Mesenchymal stem cell (in vitro differentiated cells and primary cell): ENCODE data around the gene RIC1.

Experiments used
- DNase-seq: peaks from one replicate; pipeline ENCODE4 v3.0.0-alpha.2; 2013
- H2AFZ ChIP-seq: one replicate; pipeline ENCODE4 v1.6.1; 2013; ENCODE audit warnings: low read depth, mild to moderate bottlenecking, control low read depth, inconsistent platforms, low read length, moderate library complexity
- H2AK5ac ChIP-seq: 2 replicates; pipeline ENCODE4 v1.6.1; 2013; ENCODE audit warnings: low read length, moderate library complexity, mild to moderate bottlenecking, inconsistent platforms; ENCODE audit not compliant: severe bottlenecking
- H2BK120ac ChIP-seq: one replicate; pipeline ENCODE4 v1.6.1; 2013; ENCODE audit warnings: low read depth, mild to moderate bottlenecking, inconsistent platforms, low read length, moderate library complexity
- H2BK12ac ChIP-seq, 2 experiments: one replicate each; pipeline ENCODE4 v1.6.1; 2013; ENCODE audit warnings: inconsistent platforms in 2 of 2, low read length in 2 of 2, mild to moderate bottlenecking in 2 of 2, moderate library complexity in 2 of 2, control low read depth in 1 of 2
- H2BK15ac ChIP-seq: one replicate; pipeline ENCODE4 v1.6.1; 2013; ENCODE audit warnings: mild to moderate bottlenecking, low read depth, inconsistent platforms; ENCODE audit not compliant: poor library complexity, severe bottlenecking
- H2BK5ac ChIP-seq: 2 replicates; pipeline ENCODE4 v1.6.1; 2013; ENCODE audit warnings: low read depth, mild to moderate bottlenecking, low read length, control low read depth, inconsistent platforms; ENCODE audit not compliant: poor library complexity, severe bottlenecking
- H3K14ac ChIP-seq, 2 experiments: one replicate each; pipeline ENCODE4 v1.6.1; 2013; ENCODE audit warnings: inconsistent platforms in 2 of 2, low read length in 2 of 2, control low read depth in 1 of 2, mild to moderate bottlenecking in 1 of 2, moderate library complexity in 1 of 2
- H3K18ac ChIP-seq, 2 experiments: one replicate each; pipeline ENCODE4 v1.6.1; 2013; ENCODE audit warnings: inconsistent platforms in 2 of 2, low read length in 2 of 2, control low read depth in 1 of 2, low read depth in 1 of 2, mild to moderate bottlenecking in 1 of 2
- H3K23ac ChIP-seq, 2 experiments: one replicate each; pipeline ENCODE4 v1.6.1; 2013; ENCODE audit warnings: inconsistent platforms in 2 of 2, low read length in 2 of 2, mild to moderate bottlenecking in 2 of 2, moderate library complexity in 2 of 2, control low read depth in 1 of 2
- H3K27ac ChIP-seq: 2 replicates; pipeline ENCODE4 v1.5.1; 2013; ENCODE audit warnings: mild to moderate bottlenecking, moderate library complexity, low read length, control low read depth, inconsistent platforms; ENCODE audit not compliant: poor library complexity, severe bottlenecking
- H3K27me3 ChIP-seq, 2 experiments: 2 replicates each; pipeline versions ENCODE4 v1.6.1 to v1.7.0; 2013; ENCODE audit warnings: low read length in 2 of 2, mild to moderate bottlenecking in 2 of 2, moderate library complexity in 2 of 2, control low read depth in 1 of 2, inconsistent platforms in 1 of 2; ENCODE audit not compliant: control insufficient read depth in 1 of 2, insufficient read depth in 1 of 2
- H3K36me3 ChIP-seq, 2 experiments: 2 replicates each; pipeline versions ENCODE4 v1.6.1 to v1.7.0; 2013; ENCODE audit warnings: low read length in 2 of 2, control low read depth in 1 of 2, inconsistent platforms in 1 of 2, low read depth in 1 of 2, mild to moderate bottlenecking in 1 of 2; ENCODE audit not compliant: insufficient read depth in 2 of 2, control insufficient read depth in 1 of 2
- H3K4ac ChIP-seq, 2 experiments: one replicate each; pipeline ENCODE4 v1.6.1; 2013; ENCODE audit warnings: inconsistent platforms in 2 of 2, low read length in 2 of 2, mild to moderate bottlenecking in 2 of 2, moderate library complexity in 2 of 2, control low read depth in 1 of 2, low read depth in 1 of 2
- H3K4me1 ChIP-seq: 2 replicates; pipeline ENCODE4 v1.6.1; 2013; ENCODE audit warnings: low read depth, low read length, control low read depth; ENCODE audit not compliant: control insufficient read depth, insufficient read depth
- H3K4me2 ChIP-seq: 2 replicates; pipeline ENCODE4 v1.6.1; 2013; ENCODE audit warnings: low read length, mild to moderate bottlenecking, inconsistent platforms; ENCODE audit not compliant: poor library complexity, severe bottlenecking
- H3K4me3 ChIP-seq, 2 experiments: 2 replicates each; pipeline versions ENCODE4 v1.5.1 to v1.7.0; 2013; ENCODE audit warnings: low read length in 2 of 2, mild to moderate bottlenecking in 2 of 2, control low read depth in 1 of 2, low read depth in 1 of 2; ENCODE audit not compliant: insufficient read depth in 1 of 2
- H3K79me1 ChIP-seq: replicated peaks from 2 replicates; pipeline ENCODE4 v1.6.1; 2013; ENCODE audit warnings: mild to moderate bottlenecking, control low read depth, low read length, inconsistent platforms; ENCODE audit not compliant: poor library complexity, severe bottlenecking
- H3K9ac ChIP-seq: 2 replicates; pipeline ENCODE4 v1.7.0; 2013; ENCODE audit warnings: mild to moderate bottlenecking, low read length, moderate library complexity
- H3K9me3 ChIP-seq: 2 replicates; pipeline ENCODE4 v1.7.0; 2013; ENCODE audit warnings: mild to moderate bottlenecking, low read length; ENCODE audit not compliant: control insufficient read depth
- H4K8ac ChIP-seq: one replicate; pipeline ENCODE4 v1.6.1; 2013; ENCODE audit warnings: inconsistent platforms, mild to moderate bottlenecking, low read length, moderate library complexity
- H4K91ac ChIP-seq: one replicate; pipeline ENCODE4 v1.6.1; 2013; ENCODE audit warnings: mild to moderate bottlenecking, low read length, inconsistent platforms
- WGBS: methylation state at CpG from one replicate; pipeline ENCODE4 v1.1.7; 2013; ENCODE audit warnings: mixed read lengths; 5-methylcytosine and 5-hydroxymethylcytosine counted together

Gene RIC1

GRCh38 chr9:5793812-5794211 lies 164.9 kb downstream of the RIC1 start:
- H3K4ac ChIP-seq: no peak overlapping the region
- H3K27ac ChIP-seq: no peak overlapping the region
- 92% methylated on average over 1 of the region's 1 CpG for WGBS
- H3K9ac ChIP-seq: no peak overlapping the region
- no peaks in the 10 kb centered on the region for H3K4me1 ChIP-seq
- H3K4me3 ChIP-seq: no peak overlapping the region
- H3K18ac ChIP-seq: no peak overlapping the region
- no peak overlapping the region for H3K14ac ChIP-seq
- no peak overlapping the region for H2BK5ac ChIP-seq
- H3K27me3 ChIP-seq: no peaks in the 10 kb centered on the region
- peaks cover 0 to 4% of the 10 kb centered on the region in 2 experiments for H3K36me3 ChIP-seq
- H2BK120ac ChIP-seq: no peak overlapping the region
- no peak overlapping the region for H2BK12ac ChIP-seq
- peaks cover 7% of the 10 kb centered on the region for H3K79me1 ChIP-seq
- no peak overlapping the region for H4K8ac ChIP-seq
- H4K91ac ChIP-seq: no peak overlapping the region
- no peak overlapping the region for H2BK15ac ChIP-seq
- DNase-seq: no peak
- no peak overlapping the region for H2AFZ ChIP-seq
- no peak overlapping the region for H2AK5ac ChIP-seq
- no peak overlapping the region for H3K4me2 ChIP-seq
- H3K9me3 ChIP-seq: no peaks in the 10 kb centered on the region
- H3K23ac ChIP-seq: no peak overlapping the region

- Histone ChIP-seq H3K18ac (no peak overlapping the region), H2BK5ac (no peak overlapping the region), H3K23ac (no peak overlapping the region), H3K9me3 (no peaks in the 10 kb centered on the region), H3K4me1 (no peaks in the 10 kb centered on the region), H3K4ac (no peak overlapping the region), H3K4me2 (no peak overlapping the region), H4K8ac (no peak overlapping the region), H2BK120ac (no peak overlapping the region), H3K36me3 (no peaks in the 10 kb centered on the region), H3K14ac (no peak overlapping the region), H2AFZ (no peak overlapping the region), H2BK12ac (no peak overlapping the region), H3K27ac (no peak overlapping the region), H2BK15ac (no peak overlapping the region), H4K91ac (no peak overlapping the region), H3K27me3 (no peaks in the 10 kb centered on the region), H3K79me1 (peaks cover 4% of the 10 kb centered on the region), H2AK5ac (no peak overlapping the region), H3K9ac (no peak overlapping the region), H3K4me3 (no peak overlapping the region)
- WGBS: 100% methylated on average over 1 of the region's 2 CpGs
- no peak for DNase-seq
Observed at GRCh38 chr9:5796298-5796697, 167.4 kb downstream of the RIC1 start.

DNA sequence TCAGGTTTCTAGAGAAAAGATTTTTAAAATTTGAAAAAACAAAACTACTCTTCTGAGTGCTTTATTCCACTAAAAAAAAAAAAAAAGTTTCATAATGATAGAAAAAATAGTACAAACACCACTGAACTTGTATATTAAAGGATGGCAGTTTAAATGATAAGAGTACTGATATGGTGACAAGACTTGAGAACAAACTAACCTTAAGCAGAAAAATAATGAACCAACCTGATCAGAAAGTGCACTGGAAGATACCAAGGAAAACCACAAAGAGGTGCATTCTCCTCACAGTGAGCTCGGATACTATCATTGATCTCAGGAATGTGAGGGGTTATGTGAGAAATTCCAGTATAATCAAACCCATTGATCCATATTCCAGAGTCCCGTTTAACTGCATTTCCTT lies 169.7 kb downstream of the RIC1 start:
- Histone ChIP-seq H3K23ac (no peak overlapping the region), H3K4me3 (no peak overlapping the region), H3K18ac (no peak overlapping the region), H3K27me3 (no peaks in the 10 kb centered on the region), H3K9ac (no peak overlapping the region), H3K4me1 (peaks cover 3% of the 10 kb centered on the region), H2BK5ac (no peak overlapping the region), H3K27ac (no peak overlapping the region), H2AFZ (no peak overlapping the region), H2BK120ac (no peak overlapping the region), H3K4me2 (no peak overlapping the region), H3K79me1 (peaks cover 4% of the 10 kb centered on the region), H2AK5ac (no peak overlapping the region), H3K9me3 (no peaks in the 10 kb centered on the region), H3K4ac (no peak overlapping the region), H2BK12ac (no peak overlapping the region), H4K8ac (no peak overlapping the region), H3K14ac (no peak overlapping the region), H2BK15ac (no peak overlapping the region), H4K91ac (no peak overlapping the region), H3K36me3 (no peaks in the 10 kb centered on the region)
- DNase-seq: no peak
- no CpG with 5 or more reads among the region's 2 CpGs for WGBS

- Histone ChIP-seq H4K8ac (no peak overlapping the region), H4K91ac (no peak overlapping the region), H3K9ac (peak overlapping the region; percentile 71), H3K79me1 (peaks cover 7% of the 10 kb centered on the region), H3K9me3 (no peaks in the 10 kb centered on the region), H2BK120ac (no peak overlapping the region), H3K4me1 (peaks cover 3% of the 10 kb centered on the region), H3K36me3 (no peaks in the 10 kb centered on the region), H3K14ac (no peak overlapping the region), H2BK15ac (no peak overlapping the region), H2BK12ac (no peak overlapping the region), H2BK5ac (no peak overlapping the region), H3K4me3 (no peak overlapping the region), H3K27me3 (no peaks in the 10 kb centered on the region), H3K4me2 (peak overlapping the region; percentile 23), H2AFZ (no peak overlapping the region), H3K27ac (peak overlapping the region; percentile 50), H3K23ac (no peak overlapping the region), H3K4ac (no peak overlapping the region), H3K18ac (no peak overlapping the region), H2AK5ac (no peak overlapping the region)
- WGBS: 54% methylated on average over 5 of the region's 5 CpGs
- peak; percentile 65 for DNase-seq
Observed at GRCh38 chr9:5799314-5799713, 170.4 kb downstream of the RIC1 start.
